Neural cell (in vitro differentiated cells): ENCODE measurements around the gene PRLH. TPM values are rescaled to one million over a fixed set of nuclear protein-coding genes. Genes with fewer than 3 reads are reported as not detected.

Experiments used
- H2AFZ ChIP-seq: fragments of 200-600, 300-800 bp; sonication (generic), shearing (Covaris generic); 2 replicates; pipeline ENCODE4 v1.6.0; 2014; ENCODE audit warnings: low read depth, mild to moderate bottlenecking, antibody characterized with exemption, low read length, moderate library complexity
- H3F3A ChIP-seq: fragments of 200-600 bp; shearing (Covaris generic); 2 replicates; pipeline ENCODE4 v1.6.1; 2016; ENCODE audit warnings: mild to moderate bottlenecking, moderate library complexity, mixed read lengths, antibody characterized with exemption, low read length; ENCODE audit not compliant: insufficient read depth, poor library complexity, severe bottlenecking
- H3K27ac ChIP-seq: fragments of 200-600, 300-800 bp; sonication (generic), shearing (Covaris generic); 2 replicates; pipeline ENCODE4 v1.5.1; 2014; ENCODE audit warnings: mild to moderate bottlenecking, low read length, moderate library complexity
- H3K27me3 ChIP-seq: fragments of 300-800, 200-600 bp; sonication (generic), shearing (Covaris generic); 2 replicates; pipeline ENCODE4 v1.6.0; 2014; ENCODE audit warnings: mild to moderate bottlenecking, low read depth, low read length, moderate library complexity; ENCODE audit not compliant: insufficient read depth
- H3K36me3 ChIP-seq: fragments of 300-800, 200-600 bp; sonication (generic), shearing (Covaris generic); 2 replicates; pipeline ENCODE4 v1.5.1; 2014; ENCODE audit warnings: mild to moderate bottlenecking, antibody characterized with exemption, low read length, moderate library complexity; ENCODE audit not compliant: insufficient read depth
- H3K4me2 ChIP-seq: fragments of 300-800, 200-600 bp; sonication (generic), shearing (Covaris generic); 2 replicates; pipeline ENCODE4 v1.6.0; 2014; ENCODE audit warnings: mild to moderate bottlenecking, low read length
- H3K4me3 ChIP-seq: fragments of 300-800, 200-600 bp; sonication (generic), shearing (Covaris generic); 2 replicates; pipeline ENCODE4 v1.5.1; 2014; ENCODE audit warnings: mild to moderate bottlenecking, low read length, moderate library complexity
- H3K79me2 ChIP-seq: fragments of 200-600 bp; shearing (Covaris generic); replicated peaks from 2 replicates; pipeline ENCODE4 v1.6.0; 2014; ENCODE audit warnings: mild to moderate bottlenecking, low read length, moderate library complexity; ENCODE audit not compliant: insufficient read depth
- H3K9ac ChIP-seq: fragments of 300-800, 200-600 bp; sonication (generic), shearing (Covaris generic); 2 replicates; pipeline ENCODE4 v1.6.1; 2016; ENCODE audit warnings: mild to moderate bottlenecking, low read length, mixed read lengths
- H3K9me2 ChIP-seq: fragments of 200-600 bp; shearing (Covaris generic); 2 replicates; pipeline ENCODE4 v1.6.1; 2016; ENCODE audit warnings: mild to moderate bottlenecking, low read length, mixed read lengths; ENCODE audit not compliant: insufficient read depth
- H3K9me3 ChIP-seq: fragments of 200-600, 300-800 bp; sonication (generic), shearing (Covaris generic); 2 replicates; pipeline ENCODE4 v1.6.1; 2016; ENCODE audit warnings: mild to moderate bottlenecking, mixed run types, low read length, moderate library complexity, mixed read lengths
- H4K20me1 ChIP-seq: fragments of 200-600 bp; shearing (Covaris generic); 2 replicates; pipeline ENCODE4 v1.6.1; 2016; ENCODE audit warnings: mild to moderate bottlenecking, mixed run types; ENCODE audit not compliant: insufficient read depth
- CTCF ChIP-seq: fragments of 450-650 bp; IDR thresholded peaks from 2 replicates; pipeline ENCODE4 v1.5.1; 2014; ENCODE audit warnings: antibody characterized with exemption, mild to moderate bottlenecking, moderate library complexity; ENCODE audit not compliant: poor library complexity, severe bottlenecking
- EP300 ChIP-seq: fragments of 450-650 bp; conservative IDR thresholded peaks from 2 replicates; pipeline ENCODE4 v1.6.1; 2014; ENCODE audit warnings: antibody characterized with exemption, mild to moderate bottlenecking, moderate library complexity; ENCODE audit not compliant: poor library complexity, severe bottlenecking
- EZH2 ChIP-seq: fragments of 200-600, 300-800 bp; shearing (Covaris generic), sonication (generic); IDR thresholded peaks from 2 replicates; pipeline ENCODE4 v1.6.1; 2014; ENCODE audit warnings: antibody characterized with exemption, low read length, borderline replicate concordance, mild to moderate bottlenecking; ENCODE audit not compliant: insufficient read depth, poor library complexity, severe bottlenecking
- MXI1 ChIP-seq: fragments of 450-650 bp; conservative IDR thresholded peaks from 2 replicates; pipeline ENCODE4 v1.6.1; 2014; ENCODE audit warnings: antibody characterized with exemption, mild to moderate bottlenecking; ENCODE audit not compliant: poor library complexity, severe bottlenecking
- POLR2AphosphoS5 ChIP-seq: IDR thresholded peaks from 2 replicates; pipeline ENCODE4 v1.6.1; 2012
- RAD21 ChIP-seq: fragments of 450-650 bp; conservative IDR thresholded peaks from 2 replicates; pipeline ENCODE4 v1.6.1; 2014; ENCODE audit warnings: antibody characterized with exemption, mild to moderate bottlenecking, moderate library complexity
- REST ChIP-seq: IDR thresholded peaks from 2 replicates; pipeline ENCODE4 v1.6.1; 2012; ENCODE audit warnings: borderline replicate concordance
- SMC3 ChIP-seq: fragments of 450-650 bp; conservative IDR thresholded peaks from 2 replicates; pipeline ENCODE4 v1.6.1; 2014; ENCODE audit warnings: antibody characterized with exemption, mild to moderate bottlenecking, moderate library complexity; ENCODE audit not compliant: poor library complexity
- TAF1 ChIP-seq: IDR thresholded peaks from 2 replicates; pipeline ENCODE4 v1.6.1; 2012; ENCODE audit warnings: low read depth
- polyA plus RNA-seq: library from polyadenylated mRNA; depleted of rRNA; stranded (reverse); fragments of >200 nt; gene quantifications from 2 replicates; pipeline ENCODE4 v1.2.3, GENCODE V29; 2014

The PRLH gene
- polyA plus RNA-seq, 1 donor from 2014 or later, result not detected

GRCh38 chr2:237541243-237541642 is 25.1 kb upstream of the PRLH start:
- H3K27me3 ChIP-seq, result no peaks in the 10 kb centered on the region
- H4K20me1 ChIP-seq, result no peaks in the 10 kb centered on the region
- no peaks in the 10 kb centered on the region for H3K9me3 ChIP-seq
- TF ChIP-seq EZH2 (no peak), MXI1 (no peak), REST (no peak), SMC3 (no peak), EP300 (no peak)
- no peaks in the 10 kb centered on the region for H3F3A ChIP-seq
- no peak overlapping the region for H3K9ac ChIP-seq
- no peak overlapping the region for H3K27ac ChIP-seq
- no peaks in the 10 kb centered on the region for H3K79me2 ChIP-seq
- no peak overlapping the region for H2AFZ ChIP-seq
- no peaks in the 10 kb centered on the region for H3K9me2 ChIP-seq
- no peak overlapping the region for H3K4me2 ChIP-seq
- H3K36me3 ChIP-seq, result no peaks in the 10 kb centered on the region
- H3K4me3 ChIP-seq, result no peak overlapping the region

- Histone ChIP-seq H3K4me3 (no peak overlapping the region), H3K4me2 (no peak overlapping the region), H3F3A (no peaks in the 10 kb centered on the region), H4K20me1 (no peaks in the 10 kb centered on the region), H3K27me3 (no peaks in the 10 kb centered on the region), H3K36me3 (no peaks in the 10 kb centered on the region), H2AFZ (no peak overlapping the region), H3K79me2 (no peaks in the 10 kb centered on the region), H3K9ac (no peak overlapping the region), H3K27ac (no peak overlapping the region), H3K9me3 (no peaks in the 10 kb centered on the region), H3K9me2 (no peaks in the 10 kb centered on the region)
- TF ChIP-seq POLR2AphosphoS5, result no peak
- TF ChIP-seq SMC3, result no peak
- TF ChIP-seq CTCF, result no peak
- no peak for TF ChIP-seq EP300
- TF ChIP-seq EZH2, result no peak
- no peak for TF ChIP-seq REST
- no peak for TF ChIP-seq TAF1
- no peak for TF ChIP-seq MXI1
- no peak for TF ChIP-seq RAD21
Observed at GRCh38 chr2:237542001-237542704, 24.2 kb upstream of the PRLH start.
